GM19239 (cell line): Measurements from ENCODE around the gene C1orf35.
A peak's percentile ranks its signal among the peaks of the same experiment; 100 is the strongest.

Source experiments
- DNase-seq: peaks from one replicate; pipeline ENCODE4 v3.0.0; 2011; ENCODE audit warnings: low spot score; ENCODE audit not compliant: insufficient read length
- FAIRE-seq: peaks from 2 replicates; lab custom pipeline; 2011; peaks lifted over from hg19 to GRCh38; lab: Jason Lieb, UNC

Gene C1orf35

GRCh38 chr1:228082918-228083870 is 19.9 kb downstream of the C1orf35 start:
- FAIRE-seq (peak; percentile 51), DNase-seq (peak; percentile 57)

GRCh38 chr1:228082214-228082917 is 20.8 kb downstream of the C1orf35 start, which contains the start of gene ARF1:
ARF1 (plus strand) TSS chr1:228082708; CDS start chr1:228097115, 14,407 bp downstream.
- DNase-seq (peak; percentile 96), FAIRE-seq (no peak)

- peak; percentile 11 for FAIRE-seq
- DNase-seq = peak; percentile 35
Measured at GRCh38 chr1:228081578-228082213, 21.4 kb downstream of the C1orf35 start.

GRCh38 chr1:228081144-228081543 is 22.0 kb downstream of the C1orf35 start:
- DNase-seq (no peak), FAIRE-seq (no peak)

- DNase-seq (no peak), FAIRE-seq (no peak)
Measured at GRCh38 chr1:228079601-228080263, 23.4 kb downstream of the C1orf35 start.

- DNase-seq = no peak
- FAIRE-seq = no peak
Measured at GRCh38 chr1:228079013-228079412, 24.1 kb downstream of the C1orf35 start.

GRCh38 chr1:228077565-228078330 is 25.4 kb downstream of the C1orf35 start:
- DNase-seq (no peak), FAIRE-seq (no peak)

GRCh38 chr1:228076796-228077430 is 26.2 kb downstream of the C1orf35 start:
- DNase-seq (no peak), FAIRE-seq (no peak)

GRCh38 chr1:228075801-228076271 is 27.3 kb downstream of the C1orf35 start:
- FAIRE-seq (no peak), DNase-seq (no peak)

- DNase-seq (no peak), FAIRE-seq (no peak)
Measured at GRCh38 chr1:228074954-228075730, 28.0 kb downstream of the C1orf35 start.

GRCh38 chr1:228073857-228074545 is 29.1 kb downstream of the C1orf35 start:
- FAIRE-seq (no peak), DNase-seq (no peak)

- DNase-seq (no peak), FAIRE-seq (no peak)
Measured at GRCh38 chr1:228073061-228073856, 29.9 kb downstream of the C1orf35 start.

- DNase-seq (no peak), FAIRE-seq (no peak)
Measured at GRCh38 chr1:228072658-228073043, 30.5 kb downstream of the C1orf35 start.

- no peak for FAIRE-seq
- DNase-seq = no peak
Measured at GRCh38 chr1:228071839-228072657, 31.1 kb downstream of the C1orf35 start.

GRCh38 chr1:228070851-228071250 is 32.3 kb downstream of the C1orf35 start:
- FAIRE-seq (no peak), DNase-seq (no peak)

GRCh38 chr1:228070173-228070572 is 33.0 kb downstream of the C1orf35 start:
- DNase-seq (no peak), FAIRE-seq (no peak)
